Measurements from ENCODE around the gene ZSWIM5.

DNA sequence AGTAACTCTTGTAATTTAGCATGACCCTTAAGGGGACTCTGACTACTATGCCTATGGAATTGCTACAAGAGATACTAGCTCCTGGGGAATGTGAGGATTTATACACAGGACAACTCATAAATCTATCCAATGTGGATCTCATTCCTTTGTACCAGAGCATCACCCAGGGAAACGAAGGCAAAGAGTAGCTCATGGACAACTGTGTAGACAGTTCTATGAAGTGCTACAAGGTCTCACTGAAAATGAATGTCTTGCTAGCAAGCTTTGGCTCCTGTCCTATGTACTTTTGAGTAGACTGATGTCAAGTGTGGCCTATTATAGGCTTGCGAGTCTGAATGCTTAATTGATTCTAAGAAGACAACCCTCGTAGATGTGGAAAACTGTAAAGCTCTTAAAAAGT is 93.7 kb downstream of the ZSWIM5 start:
- TF ChIP-seq EP300 (IDR thresholded peaks at IDR 0.05; ENCODE audit: low read depth): no peak
- no peak for TF ChIP-seq POLR2A (IDR thresholded peaks at IDR 0.05)
- no peak for TF ChIP-seq POLR2AphosphoS5 (IDR thresholded peaks at IDR 0.05)
- TF ChIP-seq, protein P1, sequence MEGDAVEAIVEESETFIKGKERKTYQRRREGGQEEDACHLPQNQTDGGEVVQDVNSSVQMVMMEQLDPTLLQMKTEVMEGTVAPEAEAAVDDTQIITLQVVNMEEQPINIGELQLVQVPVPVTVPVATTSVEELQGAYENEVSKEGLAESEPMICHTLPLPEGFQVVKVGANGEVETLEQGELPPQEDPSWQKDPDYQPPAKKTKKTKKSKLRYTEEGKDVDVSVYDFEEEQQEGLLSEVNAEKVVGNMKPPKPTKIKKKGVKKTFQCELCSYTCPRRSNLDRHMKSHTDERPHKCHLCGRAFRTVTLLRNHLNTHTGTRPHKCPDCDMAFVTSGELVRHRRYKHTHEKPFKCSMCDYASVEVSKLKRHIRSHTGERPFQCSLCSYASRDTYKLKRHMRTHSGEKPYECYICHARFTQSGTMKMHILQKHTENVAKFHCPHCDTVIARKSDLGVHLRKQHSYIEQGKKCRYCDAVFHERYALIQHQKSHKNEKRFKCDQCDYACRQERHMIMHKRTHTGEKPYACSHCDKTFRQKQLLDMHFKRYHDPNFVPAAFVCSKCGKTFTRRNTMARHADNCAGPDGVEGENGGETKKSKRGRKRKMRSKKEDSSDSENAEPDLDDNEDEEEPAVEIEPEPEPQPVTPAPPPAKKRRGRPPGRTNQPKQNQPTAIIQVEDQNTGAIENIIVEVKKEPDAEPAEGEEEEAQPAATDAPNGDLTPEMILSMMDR (IDR thresholded peaks at IDR 0.05): no peak

All from transverse colon (tissue), 4 donors.